Natural killer cell (primary cell): Measurements from ENCODE around the gene SPSB4. TPM values are rescaled to one million over a fixed set of nuclear protein-coding genes. Genes with fewer than 3 reads are reported as not detected.
"Not testable (repeated sequence)": the region's sequence is repeated elsewhere in the genome, so short reads cannot be mapped to it uniquely, and the experiment has no call there.

Experiments
- ATAC-seq, 3 donors: fragments of 150-1000 bp in 2 of 3; fragments of 200-7000 bp in 1 of 3; cut with Tn5 transposase; 1 replicate in 1 of 3; 2 replicates in 2 of 3; pipeline ENCODE4 v1.10.0; 2021; ENCODE audit warnings: mild to moderate bottlenecking in 2 of 3, moderate library complexity in 2 of 3
- DNase-seq, 2 donors: peaks; one replicate each; pipeline versions ENCODE4 v3.0.0 to v3.0.0-alpha.2; 2013 to 2021; ENCODE audit warnings: mixed read lengths in 1 of 2
- H3K27ac ChIP-seq: one replicate; pipeline ENCODE4 v1.5.1; 2013; ENCODE audit warnings: mild to moderate bottlenecking, low read length
- H3K27me3 ChIP-seq: one replicate; pipeline ENCODE4 v1.6.1; 2013; ENCODE audit warnings: low read length; ENCODE audit not compliant: control insufficient read depth, insufficient read depth
- H3K36me3 ChIP-seq: one replicate; pipeline ENCODE4 v1.6.1; 2013; ENCODE audit warnings: low read length; ENCODE audit not compliant: control insufficient read depth, insufficient read depth
- H3K4me1 ChIP-seq: one replicate; pipeline ENCODE4 v1.6.1; 2013; ENCODE audit warnings: low read length; ENCODE audit not compliant: control insufficient read depth, insufficient read depth
- H3K4me3 ChIP-seq: one replicate; pipeline ENCODE4 v1.5.1; 2013; ENCODE audit warnings: low read length
- H3K9me3 ChIP-seq: one replicate; pipeline ENCODE4 v1.6.1; 2013; ENCODE audit warnings: low read length; ENCODE audit not compliant: control insufficient read depth, insufficient read depth
- H3K27ac Mint-ChIP-seq, 2 donors: one replicate each; pipeline ENCODE4 v1.8.0; 2022; ENCODE audit warnings: mild to moderate bottlenecking in 2 of 2, mixed read lengths in 2 of 2, moderate library complexity in 1 of 2
- H3K27me3 Mint-ChIP-seq, 2 donors: one replicate each; pipeline ENCODE4 v1.8.0; 2022; ENCODE audit warnings: low read depth in 2 of 2, mixed read lengths in 2 of 2
- H3K36me3 Mint-ChIP-seq: one replicate; pipeline ENCODE4 v1.8.0; 2022; ENCODE audit warnings: mixed read lengths
- H3K4me1 Mint-ChIP-seq, 2 donors: one replicate each; pipeline ENCODE4 v1.8.0; 2022; ENCODE audit warnings: mixed read lengths in 2 of 2
- H3K4me3 Mint-ChIP-seq: one replicate; pipeline ENCODE4 v1.8.0; 2022; ENCODE audit warnings: mild to moderate bottlenecking, moderate library complexity, mixed read lengths
- H3K9me3 Mint-ChIP-seq, 2 donors: one replicate each; pipeline ENCODE4 v1.8.0; 2022; ENCODE audit warnings: mixed read lengths in 2 of 2
- WGBS: methylation state at CpG from one replicate; pipeline ENCODE4 v1.1.7; 2013; ENCODE audit warnings: missing lambda C conversion rate; ENCODE audit not compliant: insufficient coverage; 5-methylcytosine and 5-hydroxymethylcytosine counted together
- intact Hi-C: fragments of 100-400 bp; cut with micrococcal nuclease; formaldehyde crosslinking; loops from one replicate; pipeline ENCODE4 v1.14.2; 2022
- total RNA-seq, 4 donors: library from RNA; stranded (reverse); fragments of 120-200 nt in 1 of 4; gene quantifications; one replicate each; pipeline versions ENCODE4 v1.2.3 to v1.2.4, GENCODE V29; 2013 to 2022
- TF ChIP-seq, protein P1 (sequence below): fragments of 200-600 bp; IDR thresholded peaks from one replicate; pipeline ENCODE4 v1.8.0; 2022; ENCODE audit warnings: antibody characterized with exemption

Gene SPSB4
- total RNA-seq, 3 donors from 2014 or later (not counting 1 experiment from before 2014, with no cell fraction given) = not detected

DNA sequence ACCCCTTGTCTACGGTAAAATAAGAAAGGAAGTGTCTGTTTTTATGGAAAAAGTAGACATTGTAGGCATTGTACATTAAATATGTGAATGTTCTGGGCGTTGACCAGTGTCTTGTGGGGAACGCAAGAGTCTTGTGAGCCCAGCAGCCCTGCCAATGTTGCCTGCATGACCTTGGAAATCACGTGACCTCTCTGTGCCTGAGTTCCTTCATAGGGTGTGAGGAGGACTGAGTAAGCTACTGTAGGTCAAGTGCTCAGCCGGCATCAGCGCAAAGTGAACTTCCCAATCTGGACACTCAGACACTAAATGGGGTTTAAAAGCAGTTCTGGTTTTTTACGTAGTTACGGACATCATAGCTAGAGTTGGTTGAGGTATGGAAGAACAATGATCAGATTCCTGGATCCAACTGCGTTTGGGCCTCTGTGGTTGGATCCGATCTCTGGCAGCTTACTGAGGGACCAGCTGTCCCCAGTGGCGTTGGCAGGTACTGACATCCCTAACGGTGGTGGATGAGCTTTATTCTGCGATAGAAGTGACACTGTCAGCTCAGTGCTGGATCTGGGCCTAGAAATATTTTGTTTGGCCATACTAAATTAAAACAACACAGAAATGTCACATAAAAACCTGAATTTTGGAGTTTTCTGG lies 63.8 kb downstream of the SPSB4 start:
- ATAC-seq = no peak
- no peaks in the 10 kb centered on the region for H3K27me3 ChIP-seq
- Mint-ChIP-seq H3K9me3 (no peaks in the 10 kb centered on the region), H3K27ac (no peak overlapping the region), H3K27me3 (peaks cover 6 to 16% of the 10 kb centered on the region in 2 donors), H3K4me1 (no peaks in the 10 kb centered on the region), H3K4me3 (no peak overlapping the region), H3K36me3 (no peaks in the 10 kb centered on the region)
- H3K4me1 ChIP-seq = no peaks in the 10 kb centered on the region
- intact Hi-C loops = no loop called here
- no peaks in the 10 kb centered on the region for H3K9me3 ChIP-seq
- H3K4me3 ChIP-seq = no peak overlapping the region
- no peak for DNase-seq
- TF ChIP-seq, protein P1, sequence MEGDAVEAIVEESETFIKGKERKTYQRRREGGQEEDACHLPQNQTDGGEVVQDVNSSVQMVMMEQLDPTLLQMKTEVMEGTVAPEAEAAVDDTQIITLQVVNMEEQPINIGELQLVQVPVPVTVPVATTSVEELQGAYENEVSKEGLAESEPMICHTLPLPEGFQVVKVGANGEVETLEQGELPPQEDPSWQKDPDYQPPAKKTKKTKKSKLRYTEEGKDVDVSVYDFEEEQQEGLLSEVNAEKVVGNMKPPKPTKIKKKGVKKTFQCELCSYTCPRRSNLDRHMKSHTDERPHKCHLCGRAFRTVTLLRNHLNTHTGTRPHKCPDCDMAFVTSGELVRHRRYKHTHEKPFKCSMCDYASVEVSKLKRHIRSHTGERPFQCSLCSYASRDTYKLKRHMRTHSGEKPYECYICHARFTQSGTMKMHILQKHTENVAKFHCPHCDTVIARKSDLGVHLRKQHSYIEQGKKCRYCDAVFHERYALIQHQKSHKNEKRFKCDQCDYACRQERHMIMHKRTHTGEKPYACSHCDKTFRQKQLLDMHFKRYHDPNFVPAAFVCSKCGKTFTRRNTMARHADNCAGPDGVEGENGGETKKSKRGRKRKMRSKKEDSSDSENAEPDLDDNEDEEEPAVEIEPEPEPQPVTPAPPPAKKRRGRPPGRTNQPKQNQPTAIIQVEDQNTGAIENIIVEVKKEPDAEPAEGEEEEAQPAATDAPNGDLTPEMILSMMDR = no peak
- H3K36me3 ChIP-seq = no peaks in the 10 kb centered on the region
- 87% methylated on average over 13 of the region's 13 CpGs for WGBS
- no peak overlapping the region for H3K27ac ChIP-seq

DNA sequence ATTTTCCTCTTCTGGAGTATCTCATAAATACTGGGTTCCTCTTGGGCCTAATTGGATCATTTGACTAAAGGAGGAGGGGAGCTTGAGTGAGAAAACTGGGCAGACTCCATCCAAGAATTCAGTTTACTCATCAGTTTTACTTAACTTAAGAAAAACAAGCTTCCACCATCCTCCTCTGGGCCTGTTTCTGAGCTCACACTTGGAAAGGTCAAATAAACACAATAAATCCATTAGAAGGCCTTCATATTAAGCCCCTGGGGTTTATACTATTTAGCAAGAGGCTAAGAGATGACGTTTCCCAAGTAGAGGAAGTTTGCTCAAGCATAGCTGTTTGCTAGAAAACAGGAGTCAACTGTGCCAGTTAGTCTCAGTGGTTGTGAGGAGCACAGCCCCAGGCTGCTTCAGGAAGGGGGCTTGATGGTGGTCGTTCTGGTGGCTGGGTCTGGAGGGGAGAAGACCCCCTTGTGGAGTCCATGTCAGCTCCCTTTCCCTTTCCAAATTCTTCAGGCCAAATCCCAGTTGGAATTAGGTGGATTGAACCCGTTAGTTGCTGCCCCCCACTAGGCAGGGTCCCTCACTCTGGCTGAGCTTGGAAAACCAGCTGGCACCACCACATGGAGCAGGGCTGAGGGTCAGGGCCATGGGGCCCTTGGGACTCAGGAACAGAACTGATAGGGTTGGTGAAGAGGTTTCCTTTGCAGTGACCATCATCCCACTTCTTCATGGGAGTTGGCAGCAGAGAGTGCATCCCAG lies 64.8 kb downstream of the SPSB4 start:
- ATAC-seq (no peak), DNase-seq (no peak)
- peaks cover 4 to 22% of the 10 kb centered on the region in 2 donors for H3K27me3 Mint-ChIP-seq
- intact Hi-C loops = no loop called here
- Histone ChIP-seq H3K9me3 (no peaks in the 10 kb centered on the region), H3K4me1 (no peaks in the 10 kb centered on the region), H3K27me3 (no peaks in the 10 kb centered on the region), H3K4me3 (no peak overlapping the region), H3K36me3 (no peaks in the 10 kb centered on the region), H3K27ac (no peak overlapping the region)
- TF ChIP-seq, protein P1 = no peak
- H3K4me1 Mint-ChIP-seq = no peaks in the 10 kb centered on the region
- 70% methylated on average over 3 of the region's 3 CpGs for WGBS
- H3K4me3 Mint-ChIP-seq = no peak overlapping the region
- no peak overlapping the region for H3K27ac Mint-ChIP-seq
- H3K36me3 Mint-ChIP-seq = no peaks in the 10 kb centered on the region
- H3K9me3 Mint-ChIP-seq = no peaks in the 10 kb centered on the region

DNA sequence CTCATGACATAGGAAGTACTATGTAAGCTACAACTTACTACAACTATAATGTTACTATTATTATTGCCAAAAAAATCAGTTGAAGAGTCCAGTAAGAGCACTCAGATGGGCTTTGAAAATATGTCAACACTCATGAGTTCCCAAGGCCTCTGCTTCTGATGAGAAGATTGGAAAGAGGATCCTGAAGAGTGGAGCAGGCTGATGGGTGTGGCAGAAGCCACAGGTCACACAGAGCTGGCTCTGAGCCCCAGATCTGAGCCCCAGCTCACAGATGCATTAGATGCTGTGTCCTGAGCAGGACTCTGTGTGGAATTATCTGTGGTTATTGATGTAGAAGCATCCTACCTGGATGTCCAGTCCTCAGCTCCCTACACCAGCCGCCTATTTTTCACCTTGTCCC lies 65.6 kb downstream of the SPSB4 start:
- Mint-ChIP-seq H3K27ac (no peak overlapping the region), H3K4me3 (no peak overlapping the region), H3K4me1 (no peaks in the 10 kb centered on the region), H3K27me3 (peaks cover 4 to 29% of the 10 kb centered on the region in 2 donors), H3K9me3 (no peaks in the 10 kb centered on the region), H3K36me3 (no peaks in the 10 kb centered on the region)
- intact Hi-C loops = no loop called here
- ATAC-seq = no peak
- Histone ChIP-seq H3K4me1 (no peaks in the 10 kb centered on the region), H3K4me3 (no peak overlapping the region), H3K9me3 (no peaks in the 10 kb centered on the region), H3K27ac (no peak overlapping the region), H3K36me3 (no peaks in the 10 kb centered on the region), H3K27me3 (no peaks in the 10 kb centered on the region)
- DNase-seq = no peak
- TF ChIP-seq, protein P1 = no peak
- 100% methylated on average over 1 of the region's 1 CpG for WGBS

DNA sequence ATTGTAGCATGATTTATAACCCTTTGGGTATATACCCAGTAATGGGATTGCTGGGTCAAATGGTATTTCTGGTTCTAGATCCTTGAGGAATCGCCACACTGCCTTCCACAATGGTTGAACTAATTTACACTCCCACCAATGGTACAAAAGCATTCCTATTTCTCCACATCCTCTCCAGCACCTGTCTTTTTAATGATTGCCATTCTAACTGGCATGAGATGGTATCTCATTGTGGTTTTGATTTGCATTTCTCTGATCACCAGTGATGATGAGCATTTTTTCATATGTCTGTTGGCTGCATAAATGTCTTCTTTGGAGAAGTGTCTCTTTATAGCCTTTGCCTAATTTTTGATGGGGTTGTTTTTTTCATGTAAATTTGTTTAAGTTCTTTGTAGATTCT lies 66.8 kb downstream of the SPSB4 start:
- H3K27me3 ChIP-seq, H3K4me3 Mint-ChIP-seq, H3K4me1 ChIP-seq, H3K4me3 ChIP-seq, H3K9me3 Mint-ChIP-seq, H3K36me3 Mint-ChIP-seq, DNase-seq, H3K9me3 ChIP-seq, H3K4me1 Mint-ChIP-seq, H3K27ac ChIP-seq, intact Hi-C loops, H3K27ac Mint-ChIP-seq, ATAC-seq, H3K36me3 ChIP-seq: not testable (repeated sequence)
- peaks cover 5 to 37% of the 10 kb centered on the region in 2 donors for H3K27me3 Mint-ChIP-seq
- 100% methylated on average over 1 of the region's 1 CpG for WGBS
